IPS-11a (cell line): ENCODE measurements around the gene HIPK3.
"Not testable (repeated sequence)": the region's sequence is repeated elsewhere in the genome, so short reads cannot be mapped to it uniquely, and the experiment has no call there.

Source experiments
- H3K4me3 ChIP-seq: one replicate; pipeline ENCODE4 v1.5.1; 2013; ENCODE audit warnings: low read depth, low read length, control low read depth

Gene HIPK3

GRCh38 chr11:33258631-33259205, 1.5 kb downstream of the HIPK3 start:
- H3K4me3 ChIP-seq: peak overlapping the region; percentile 81

- no peak overlapping the region for H3K4me3 ChIP-seq
These were observed 2.7 kb downstream of the HIPK3 start for GRCh38 chr11:33259869-33260268.

- H3K4me3 ChIP-seq: not testable (repeated sequence)
These were observed 4.2 kb downstream of the HIPK3 start for GRCh38 chr11:33261350-33261749.

- H3K4me3 ChIP-seq: no peak overlapping the region
These were observed 4.9 kb downstream of the HIPK3 start for GRCh38 chr11:33262011-33262645.

- no peak overlapping the region for H3K4me3 ChIP-seq
These were observed 6.4 kb downstream of the HIPK3 start for GRCh38 chr11:33263549-33263948.

- no peak overlapping the region for H3K4me3 ChIP-seq
These were observed 7.7 kb downstream of the HIPK3 start for GRCh38 chr11:33264926-33265325.

- no peak overlapping the region for H3K4me3 ChIP-seq
These were observed 9.4 kb downstream of the HIPK3 start for GRCh38 chr11:33266393-33267215.

- no peak overlapping the region for H3K4me3 ChIP-seq
These were observed 11.9 kb downstream of the HIPK3 start for GRCh38 chr11:33268945-33269540.

- H3K4me3 ChIP-seq: no peak overlapping the region
These were observed 12.6 kb downstream of the HIPK3 start for GRCh38 chr11:33269822-33270221.

GRCh38 chr11:33271059-33271458, 13.9 kb downstream of the HIPK3 start:
- H3K4me3 ChIP-seq: no peak overlapping the region

GRCh38 chr11:33272338-33273107, 15.3 kb downstream of the HIPK3 start:
- no peak overlapping the region for H3K4me3 ChIP-seq

GRCh38 chr11:33273656-33274055, 16.5 kb downstream of the HIPK3 start:
- no peak overlapping the region for H3K4me3 ChIP-seq

- no peak overlapping the region for H3K4me3 ChIP-seq
These were observed 23.2 kb downstream of the HIPK3 start for GRCh38 chr11:33280411-33280810.

GRCh38 chr11:33281758-33282157, 24.6 kb downstream of the HIPK3 start:
- no peak overlapping the region for H3K4me3 ChIP-seq

GRCh38 chr11:33284818-33285217, 27.6 kb downstream of the HIPK3 start:
- H3K4me3 ChIP-seq: no peak overlapping the region

GRCh38 chr11:33290319-33290718, 33.1 kb downstream of the HIPK3 start:
- H3K4me3 ChIP-seq: no peak overlapping the region

- no peak overlapping the region for H3K4me3 ChIP-seq
These were observed 34.0 kb downstream of the HIPK3 start for GRCh38 chr11:33291004-33291777.

GRCh38 chr11:33292311-33292710, 35.1 kb downstream of the HIPK3 start:
- no peak overlapping the region for H3K4me3 ChIP-seq

GRCh38 chr11:33294224-33294623, 37.0 kb downstream of the HIPK3 start:
- H3K4me3 ChIP-seq: no peak overlapping the region

- H3K4me3 ChIP-seq: no peak overlapping the region
These were observed 37.6 kb downstream of the HIPK3 start for GRCh38 chr11:33294797-33295196.
